ENCODE measurements around the gene SMIM10. TPM values are rescaled to one million over a fixed set of nuclear protein-coding genes. Genes with fewer than 3 reads are reported as not detected.
"Not testable (repeated sequence)": the region's sequence is repeated elsewhere in the genome, so short reads cannot be mapped to it uniquely, and the experiment has no call there.

The SMIM10 gene
- total RNA-seq (2014; rRNA removed; shearing (Covaris generic)): 0.43 and 1.3 TPM in 2 replicates

DNA sequence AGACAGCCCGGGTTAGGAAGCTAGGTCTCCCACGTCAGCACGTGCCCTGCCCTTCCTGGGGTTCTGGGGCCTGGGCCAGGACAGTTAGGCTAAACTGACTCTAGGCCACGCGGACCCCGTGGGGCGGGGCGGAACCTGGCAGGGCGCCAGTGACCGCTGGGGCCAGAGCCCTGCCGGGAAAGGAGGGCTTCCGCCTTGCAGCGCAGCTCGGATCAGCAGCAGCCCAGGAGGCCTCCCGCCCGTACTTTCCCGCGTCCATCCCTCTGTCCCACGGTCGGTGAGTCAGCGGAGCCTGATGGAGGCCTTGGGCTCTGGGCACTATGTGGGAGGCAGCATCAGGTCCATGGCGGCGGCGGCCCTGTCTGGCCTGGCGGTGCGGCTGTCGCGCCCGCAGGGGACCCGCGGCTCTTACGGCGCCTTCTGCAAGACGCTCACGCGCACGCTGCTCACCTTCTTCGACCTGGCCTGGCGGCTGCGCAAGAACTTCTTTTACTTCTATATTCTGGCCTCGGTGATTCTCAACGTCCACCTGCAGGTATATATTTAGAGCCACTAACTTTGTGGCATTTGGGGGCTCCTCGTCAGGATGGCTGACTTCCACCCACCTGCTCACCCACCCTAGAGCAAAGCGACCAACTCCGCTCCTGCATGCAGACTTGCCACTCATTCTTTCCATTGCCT is at the start of gene SMIM10:
Gene SMIM10, plus strand, starts transcription at position 191 of the 681 bp plus-strand sequence. Its CDS starts 105 bp downstream, at position 296.
- in situ Hi-C loops (cut with HindIII; ENCODE audit: low sequenced_read_pairs): no loop called here
- DNase-seq (ENCODE audit: low spot score): peak; percentile 0

- DNase-seq (ENCODE audit: low spot score); in situ Hi-C loops (cut with HindIII; ENCODE audit: low sequenced_read_pairs): not testable (repeated sequence)
Measured at GRCh38 chrX:134946364-134946763, 44.4 kb upstream of the SMIM10 start.

GRCh38 chrX:134948333-134949241 is 42.2 kb upstream of the SMIM10 start:
- peak; percentile 18 for DNase-seq (ENCODE audit: low spot score)
- in situ Hi-C loops (cut with HindIII; ENCODE audit: low sequenced_read_pairs): no loop called here

GRCh38 chrX:134949271-134949670 is 41.5 kb upstream of the SMIM10 start:
- in situ Hi-C loops (cut with HindIII; ENCODE audit: low sequenced_read_pairs): no loop called here
- DNase-seq (ENCODE audit: low spot score): peak; percentile 1

- in situ Hi-C loops (cut with HindIII; ENCODE audit: low sequenced_read_pairs): no loop called here
- DNase-seq (ENCODE audit: low spot score): no peak
Measured at GRCh38 chrX:134957836-134958235, 33.0 kb upstream of the SMIM10 start.

DNA sequence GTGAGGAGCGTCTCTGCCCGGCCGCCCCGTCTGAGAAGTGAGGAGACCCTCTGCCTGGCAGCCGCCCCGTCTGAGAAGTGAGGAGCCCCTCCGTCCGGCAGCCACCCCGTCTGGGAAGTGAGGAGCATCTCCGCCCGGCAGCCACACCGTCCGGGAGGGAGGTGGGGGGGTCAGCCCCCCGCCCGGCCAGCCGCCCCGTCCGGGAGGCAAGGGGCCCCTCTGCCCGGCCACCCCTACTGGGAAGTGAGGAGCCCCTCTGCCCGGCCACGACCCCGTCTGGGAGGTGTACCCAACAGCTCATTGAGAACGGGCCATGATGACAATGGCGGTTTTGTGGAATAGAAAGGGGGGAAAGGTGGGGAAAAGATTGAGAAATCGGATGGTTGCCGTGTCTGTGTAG is 30.4 kb upstream of the SMIM10 start:
- in situ Hi-C loops (cut with HindIII; ENCODE audit: low sequenced_read_pairs): not testable (repeated sequence)

DNA sequence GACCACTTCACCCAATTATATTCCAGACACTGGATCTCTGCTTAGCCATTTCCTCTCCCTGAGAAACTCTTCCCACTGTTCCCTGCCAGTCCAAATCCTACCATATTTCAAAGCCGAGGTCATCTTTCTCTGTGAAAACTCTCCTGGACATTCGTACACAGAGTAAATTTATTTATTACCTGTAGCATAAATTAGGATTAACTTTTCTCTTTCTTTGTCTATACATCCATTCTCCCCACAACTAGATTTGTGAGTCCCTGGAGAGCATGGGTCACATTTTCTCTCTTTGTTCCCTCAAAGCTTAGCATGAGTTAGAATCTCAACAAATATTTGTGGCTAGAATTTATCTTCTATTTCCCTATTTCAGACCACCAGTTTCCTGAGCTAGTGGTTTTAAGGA is 27.8 kb upstream of the SMIM10 start:
- in situ Hi-C loops (cut with HindIII; ENCODE audit: low sequenced_read_pairs): no loop called here
- no peak for DNase-seq (ENCODE audit: low spot score)

More for the DNA sequence above, 30.4 kb upstream of the SMIM10 start:
- DNase-seq (ENCODE audit: low spot score): not testable (repeated sequence)

- in situ Hi-C loops (cut with HindIII; ENCODE audit: low sequenced_read_pairs): loop anchor here (5.0 kb wide), 1 partner anchor 33 kb away; no protein-coding TSS in a partner anchor
- no peak for DNase-seq (ENCODE audit: low spot score)
Measured at GRCh38 chrX:134969726-134970125, 21.1 kb upstream of the SMIM10 start.

- DNase-seq (ENCODE audit: low spot score): no peak
- in situ Hi-C loops (cut with HindIII; ENCODE audit: low sequenced_read_pairs): no loop called here
Measured at GRCh38 chrX:134971926-134972325, 18.9 kb upstream of the SMIM10 start.

- DNase-seq (ENCODE audit: low spot score): no peak
- in situ Hi-C loops (cut with HindIII; ENCODE audit: low sequenced_read_pairs): no loop called here
Measured at GRCh38 chrX:134975516-134975915, 15.3 kb upstream of the SMIM10 start.

- in situ Hi-C loops (cut with HindIII; ENCODE audit: low sequenced_read_pairs): no loop called here
- no peak for DNase-seq (ENCODE audit: low spot score)
Measured at GRCh38 chrX:134981910-134982309, 8.9 kb upstream of the SMIM10 start.

DNA sequence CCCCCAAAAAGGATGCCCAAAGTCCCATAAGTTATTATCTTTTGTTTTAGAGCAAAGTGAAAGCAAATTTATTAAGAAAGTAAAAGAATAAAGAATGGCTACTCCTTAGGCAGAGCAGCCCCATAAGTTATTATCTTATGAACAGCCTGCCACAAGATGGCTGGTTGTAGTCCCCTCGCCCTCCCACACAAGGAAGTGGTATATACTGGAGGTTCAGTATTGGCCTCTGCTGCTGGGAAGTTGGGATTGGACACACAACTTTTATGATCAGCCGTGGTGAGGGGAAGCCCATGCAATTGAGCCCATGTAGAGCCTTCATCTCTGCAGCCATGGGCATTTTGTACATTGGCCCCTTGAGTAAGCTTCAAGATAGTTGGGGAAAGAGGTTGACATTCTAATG is 8.0 kb upstream of the SMIM10 start:
- no peak for DNase-seq (ENCODE audit: low spot score)
- in situ Hi-C loops (cut with HindIII; ENCODE audit: low sequenced_read_pairs): no loop called here

DNA sequence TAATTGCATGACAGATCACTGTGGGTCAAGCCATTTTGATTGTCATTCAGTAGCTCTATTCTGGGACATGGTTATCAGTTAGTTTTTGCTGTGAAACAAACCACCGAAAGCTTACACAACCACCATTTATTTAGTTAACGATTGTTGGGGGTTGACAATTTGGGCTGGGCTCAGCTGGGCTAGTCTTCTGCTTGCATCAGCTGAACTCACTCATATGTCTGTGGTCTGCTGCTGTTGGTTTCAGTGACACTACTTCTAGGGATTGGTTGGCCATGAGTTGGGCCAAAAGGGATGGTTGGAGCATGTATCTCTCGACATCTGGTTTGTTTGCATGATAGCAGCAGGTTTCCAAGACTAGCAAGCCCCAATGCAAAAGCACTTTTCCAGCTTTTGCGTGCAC is 5.3 kb upstream of the SMIM10 start:
- no peak for DNase-seq (ENCODE audit: low spot score)
- in situ Hi-C loops (cut with HindIII; ENCODE audit: low sequenced_read_pairs): no loop called here

GRCh38 chrX:134990475-134990800 is 353 bp upstream of the SMIM10 start:
- no peak for DNase-seq (ENCODE audit: low spot score)
- in situ Hi-C loops (cut with HindIII; ENCODE audit: low sequenced_read_pairs): no loop called here

DNA sequence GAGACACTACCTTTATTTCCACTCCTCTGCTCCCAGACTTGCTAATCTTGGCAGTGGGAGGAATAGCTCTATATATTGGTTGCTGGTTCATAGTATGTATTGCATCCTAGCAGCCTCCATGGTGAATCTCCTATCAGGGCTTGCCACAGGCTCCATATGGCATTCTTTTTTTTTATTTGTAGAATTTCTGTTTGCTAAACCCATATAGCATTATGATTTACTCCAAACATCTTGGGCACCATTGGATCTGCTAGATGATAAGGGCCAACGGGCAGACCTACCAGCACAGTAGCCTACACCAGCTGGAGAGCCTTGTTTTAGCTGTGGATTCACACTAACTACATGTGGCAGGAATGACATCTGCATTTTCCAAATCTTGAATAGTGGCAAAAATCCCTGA is 6.9 kb downstream of the SMIM10 start:
- DNase-seq (ENCODE audit: low spot score): no peak
- in situ Hi-C loops (cut with HindIII; ENCODE audit: low sequenced_read_pairs): no loop called here

- in situ Hi-C loops (cut with HindIII; ENCODE audit: low sequenced_read_pairs): no loop called here
- no peak for DNase-seq (ENCODE audit: low spot score)
Measured at GRCh38 chrX:134998246-134998645, 7.5 kb downstream of the SMIM10 start.

DNA sequence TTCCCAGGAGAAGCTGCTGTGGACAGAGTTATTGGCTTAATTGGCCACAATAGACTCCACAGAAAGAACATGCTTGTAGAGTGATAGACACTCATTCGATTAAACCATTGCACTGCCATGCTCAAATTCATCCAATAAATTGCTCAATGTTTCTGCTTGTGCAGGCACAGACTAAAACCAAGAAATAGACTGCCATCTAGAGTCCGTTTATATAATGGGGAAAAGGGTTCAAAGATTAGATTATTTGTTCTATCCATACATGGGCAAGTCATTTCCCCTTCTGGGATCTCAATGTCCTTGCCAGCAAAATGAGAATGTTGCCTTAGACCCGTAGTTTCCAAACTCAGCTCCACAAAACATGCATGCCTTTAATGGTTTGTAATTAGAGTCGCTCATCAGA is 8.7 kb downstream of the SMIM10 start:
- peak; percentile 22 for DNase-seq (ENCODE audit: low spot score)
- in situ Hi-C loops (cut with HindIII; ENCODE audit: low sequenced_read_pairs): no loop called here

- DNase-seq (ENCODE audit: low spot score): no peak
Measured at GRCh38 chrX:135000516-135000915, 9.7 kb downstream of the SMIM10 start.

DNA sequence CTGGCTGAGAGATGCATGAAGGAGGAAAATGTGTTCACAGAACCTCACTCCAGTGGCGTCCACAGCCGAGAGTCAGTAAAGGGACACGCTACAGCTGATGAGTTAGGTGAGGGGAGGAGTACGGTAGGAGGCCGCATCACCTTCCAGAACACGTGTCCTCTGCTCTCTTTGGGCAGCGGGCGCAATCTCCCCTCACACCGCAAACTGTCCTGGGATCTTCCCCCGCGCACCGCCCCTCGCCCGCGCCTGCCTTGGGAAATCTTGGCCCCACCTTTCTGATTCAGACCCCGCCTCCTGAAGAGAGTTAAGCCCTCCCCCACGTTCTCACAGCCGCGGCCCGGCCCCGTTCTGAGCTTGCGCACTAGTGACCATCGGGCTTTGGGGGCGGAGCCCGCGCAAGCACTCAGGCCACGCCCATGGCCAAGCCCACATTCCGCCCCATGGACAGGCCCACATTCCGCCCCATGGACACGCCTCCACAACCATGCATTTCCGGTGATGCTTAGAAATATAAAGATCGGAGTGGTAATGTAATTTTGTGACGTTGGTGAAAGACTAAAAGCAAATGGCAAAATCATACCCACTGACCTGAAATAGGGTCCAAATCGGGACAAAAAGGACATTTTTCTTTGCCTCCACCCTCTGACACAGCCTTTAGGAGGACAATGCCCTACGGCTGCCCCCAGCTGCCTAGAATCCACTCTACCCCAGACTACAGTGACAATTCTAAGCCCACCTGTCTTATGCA is 13.3 kb downstream of the SMIM10 start:
- in situ Hi-C loops (cut with HindIII; ENCODE audit: low sequenced_read_pairs): loop anchor here (5.0 kb wide), 1 partner anchor 37 kb away; no protein-coding TSS in a partner anchor
- DNase-seq (ENCODE audit: low spot score): peak; percentile 91

More at GRCh38 chrX:135000516-135000915, 9.7 kb downstream of the SMIM10 start:
- in situ Hi-C loops (cut with HindIII; ENCODE audit: low sequenced_read_pairs): loop anchor here (5.0 kb wide), 1 partner anchor 33 kb away; no protein-coding TSS in a partner anchor

Measured in G401 (cell line).